ENCODE measurements around the gene CCDC107. TPM values are rescaled to one million over a fixed set of nuclear protein-coding genes. Genes with fewer than 3 reads are reported as not detected.

The CCDC107 gene
- total and polyA plus RNA-seq, 2 experiments from 2014 or later, result 6.9 to 18.4 TPM

DNA sequence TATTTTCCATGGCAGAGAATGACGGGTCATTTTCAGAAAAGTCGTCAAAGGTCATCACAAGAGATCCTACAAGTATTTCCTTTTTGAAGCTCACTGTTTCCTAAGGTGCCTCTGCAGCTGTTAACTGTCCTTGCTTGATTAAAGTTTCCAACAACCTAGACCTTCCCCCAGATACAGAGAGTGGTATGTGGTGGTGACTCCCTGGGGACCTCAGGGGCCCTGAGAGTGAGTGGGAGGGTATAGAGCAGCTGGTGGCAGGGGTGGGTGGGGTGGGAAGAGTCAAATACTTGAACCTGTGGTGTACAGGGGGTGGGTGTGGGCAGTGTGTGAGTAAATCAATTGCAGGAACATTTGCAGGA, 38.3 kb upstream of the CCDC107 start:
- Histone ChIP-seq H3K4me3 (no peak overlapping the region), H3K36me3 (ENCODE audit: insufficient read depth) (no peaks in the 10 kb centered on the region), H3K9me2 (ENCODE audit: insufficient read depth) (no peaks in the 10 kb centered on the region), H3K4me1 (ENCODE audit: insufficient read depth) (peaks cover 14% of the 10 kb centered on the region), H3K79me2 (replicated peaks; ENCODE audit: insufficient read depth) (no peaks in the 10 kb centered on the region), H3K4me2 (no peak overlapping the region), H3K27me3 (ENCODE audit: insufficient read depth) (peaks cover 33% of the 10 kb centered on the region), H3K27ac (ENCODE audit: low read depth) (no peak overlapping the region), H4K20me1 (replicated peaks; ENCODE audit: insufficient read depth) (no peaks in the 10 kb centered on the region), H3F3A (replicated peaks; ENCODE audit: low read depth) (peaks cover 17% of the 10 kb centered on the region), H2AFZ (no peak overlapping the region)
- DNase-seq (ENCODE audit: low spot score) (no peak), ATAC-seq (no peak)
- no peaks in the 10 kb centered on the region for H3K9me3 Mint-ChIP-seq
- TF ChIP-seq NANOG (IDR thresholded peaks at IDR 0.05; ENCODE audit: borderline replicate concordance), result no peak
- TF ChIP-seq ZNF114 (CRISPR knock-in tag; IDR thresholded peaks at IDR 0.05), result no peak
- no peak for TF ChIP-seq EZH2 (IDR thresholded peaks at IDR 0.05; ENCODE audit: low read depth, unreplicated experiment)
- no peak overlapping the region for H3K27ac Mint-ChIP-seq
- H3K4me1 Mint-ChIP-seq, result peaks cover 14% of the 10 kb centered on the region
- no peaks in the 10 kb centered on the region for H3K36me3 Mint-ChIP-seq (ENCODE audit: low read depth)
- H3K27me3 Mint-ChIP-seq (ENCODE audit: insufficient read depth, low read depth, poor library complexity), result peaks cover 37% of the 10 kb centered on the region
- no peak overlapping the region for H3K4me3 Mint-ChIP-seq

DNA sequence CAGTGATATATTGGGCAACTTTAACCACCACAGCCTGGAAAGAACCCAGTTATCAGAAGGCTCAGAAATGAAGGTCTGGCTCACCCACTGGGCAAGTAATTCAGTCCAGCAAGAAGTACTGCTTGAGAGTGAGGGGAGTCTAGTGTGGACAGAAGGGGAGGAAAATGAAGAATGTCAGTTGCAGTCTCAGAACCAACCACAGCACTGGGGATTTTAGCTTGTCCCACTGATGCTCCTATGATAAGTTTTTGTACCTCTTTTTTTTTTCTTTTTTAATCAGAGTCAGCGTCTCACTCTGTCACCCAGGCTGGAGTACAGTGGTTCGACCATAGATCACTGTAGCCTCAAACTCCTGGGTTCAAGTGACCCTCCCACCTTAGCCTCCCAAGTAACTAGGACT, 30.5 kb upstream of the CCDC107 start:
- no peaks in the 10 kb centered on the region for H3K36me3 ChIP-seq (ENCODE audit: insufficient read depth)
- H3K4me1 Mint-ChIP-seq, result no peaks in the 10 kb centered on the region
- peaks cover 8% of the 10 kb centered on the region for H3K27me3 Mint-ChIP-seq (ENCODE audit: insufficient read depth, low read depth, poor library complexity)
- H3K4me1 ChIP-seq (ENCODE audit: insufficient read depth), result no peaks in the 10 kb centered on the region
- H3K27ac Mint-ChIP-seq, result no peak overlapping the region
- no peak overlapping the region for H2AFZ ChIP-seq
- H3F3A ChIP-seq (replicated peaks; ENCODE audit: low read depth), result 0 out of 2 replicates have a peak, but pooled peaks cover 3% of the 10 kb centered on the region
- H3K4me3 ChIP-seq, result no peak overlapping the region
- DNase-seq (ENCODE audit: low spot score), result no peak
- H3K27me3 ChIP-seq (ENCODE audit: insufficient read depth), result no peaks in the 10 kb centered on the region
- TF ChIP-seq POLR2AphosphoS5 (IDR thresholded peaks at IDR 0.05; ENCODE audit: low read depth), result no peak
- TF ChIP-seq ZNF114 (CRISPR knock-in tag; IDR thresholded peaks at IDR 0.05), result no peak
- TF ChIP-seq, protein P1, sequence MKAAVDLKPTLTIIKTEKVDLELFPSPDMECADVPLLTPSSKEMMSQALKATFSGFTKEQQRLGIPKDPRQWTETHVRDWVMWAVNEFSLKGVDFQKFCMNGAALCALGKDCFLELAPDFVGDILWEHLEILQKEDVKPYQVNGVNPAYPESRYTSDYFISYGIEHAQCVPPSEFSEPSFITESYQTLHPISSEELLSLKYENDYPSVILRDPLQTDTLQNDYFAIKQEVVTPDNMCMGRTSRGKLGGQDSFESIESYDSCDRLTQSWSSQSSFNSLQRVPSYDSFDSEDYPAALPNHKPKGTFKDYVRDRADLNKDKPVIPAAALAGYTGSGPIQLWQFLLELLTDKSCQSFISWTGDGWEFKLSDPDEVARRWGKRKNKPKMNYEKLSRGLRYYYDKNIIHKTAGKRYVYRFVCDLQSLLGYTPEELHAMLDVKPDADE (IDR thresholded peaks at IDR 0.05), result no peak
- TF ChIP-seq, protein P2, sequence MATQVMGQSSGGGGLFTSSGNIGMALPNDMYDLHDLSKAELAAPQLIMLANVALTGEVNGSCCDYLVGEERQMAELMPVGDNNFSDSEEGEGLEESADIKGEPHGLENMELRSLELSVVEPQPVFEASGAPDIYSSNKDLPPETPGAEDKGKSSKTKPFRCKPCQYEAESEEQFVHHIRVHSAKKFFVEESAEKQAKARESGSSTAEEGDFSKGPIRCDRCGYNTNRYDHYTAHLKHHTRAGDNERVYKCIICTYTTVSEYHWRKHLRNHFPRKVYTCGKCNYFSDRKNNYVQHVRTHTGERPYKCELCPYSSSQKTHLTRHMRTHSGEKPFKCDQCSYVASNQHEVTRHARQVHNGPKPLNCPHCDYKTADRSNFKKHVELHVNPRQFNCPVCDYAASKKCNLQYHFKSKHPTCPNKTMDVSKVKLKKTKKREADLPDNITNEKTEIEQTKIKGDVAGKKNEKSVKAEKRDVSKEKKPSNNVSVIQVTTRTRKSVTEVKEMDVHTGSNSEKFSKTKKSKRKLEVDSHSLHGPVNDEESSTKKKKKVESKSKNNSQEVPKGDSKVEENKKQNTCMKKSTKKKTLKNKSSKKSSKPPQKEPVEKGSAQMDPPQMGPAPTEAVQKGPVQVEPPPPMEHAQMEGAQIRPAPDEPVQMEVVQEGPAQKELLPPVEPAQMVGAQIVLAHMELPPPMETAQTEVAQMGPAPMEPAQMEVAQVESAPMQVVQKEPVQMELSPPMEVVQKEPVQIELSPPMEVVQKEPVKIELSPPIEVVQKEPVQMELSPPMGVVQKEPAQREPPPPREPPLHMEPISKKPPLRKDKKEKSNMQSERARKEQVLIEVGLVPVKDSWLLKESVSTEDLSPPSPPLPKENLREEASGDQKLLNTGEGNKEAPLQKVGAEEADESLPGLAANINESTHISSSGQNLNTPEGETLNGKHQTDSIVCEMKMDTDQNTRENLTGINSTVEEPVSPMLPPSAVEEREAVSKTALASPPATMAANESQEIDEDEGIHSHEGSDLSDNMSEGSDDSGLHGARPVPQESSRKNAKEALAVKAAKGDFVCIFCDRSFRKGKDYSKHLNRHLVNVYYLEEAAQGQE (IDR thresholded peaks at IDR 0.05; ENCODE audit: unreplicated experiment), result no peak
- TF ChIP-seq EZH2phosphoT487 (IDR thresholded peaks at IDR 0.05; ENCODE audit: unreplicated experiment), result no peak
- TF ChIP-seq JUNB (IDR thresholded peaks at IDR 0.05; ENCODE audit: unreplicated experiment), result no peak
- TF ChIP-seq ZNF331 (CRISPR knock-in tag; IDR thresholded peaks at IDR 0.05; ENCODE audit: low read depth), result no peak
- TF ChIP-seq, protein P3, sequence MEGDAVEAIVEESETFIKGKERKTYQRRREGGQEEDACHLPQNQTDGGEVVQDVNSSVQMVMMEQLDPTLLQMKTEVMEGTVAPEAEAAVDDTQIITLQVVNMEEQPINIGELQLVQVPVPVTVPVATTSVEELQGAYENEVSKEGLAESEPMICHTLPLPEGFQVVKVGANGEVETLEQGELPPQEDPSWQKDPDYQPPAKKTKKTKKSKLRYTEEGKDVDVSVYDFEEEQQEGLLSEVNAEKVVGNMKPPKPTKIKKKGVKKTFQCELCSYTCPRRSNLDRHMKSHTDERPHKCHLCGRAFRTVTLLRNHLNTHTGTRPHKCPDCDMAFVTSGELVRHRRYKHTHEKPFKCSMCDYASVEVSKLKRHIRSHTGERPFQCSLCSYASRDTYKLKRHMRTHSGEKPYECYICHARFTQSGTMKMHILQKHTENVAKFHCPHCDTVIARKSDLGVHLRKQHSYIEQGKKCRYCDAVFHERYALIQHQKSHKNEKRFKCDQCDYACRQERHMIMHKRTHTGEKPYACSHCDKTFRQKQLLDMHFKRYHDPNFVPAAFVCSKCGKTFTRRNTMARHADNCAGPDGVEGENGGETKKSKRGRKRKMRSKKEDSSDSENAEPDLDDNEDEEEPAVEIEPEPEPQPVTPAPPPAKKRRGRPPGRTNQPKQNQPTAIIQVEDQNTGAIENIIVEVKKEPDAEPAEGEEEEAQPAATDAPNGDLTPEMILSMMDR (conservative IDR thresholded peaks at IDR 0.05; ENCODE audit: low read depth in 2 of 2), result no peak
- no peak for TF ChIP-seq NANOG (IDR thresholded peaks at IDR 0.05; ENCODE audit: borderline replicate concordance)
- TF ChIP-seq STAT1 (IDR thresholded peaks at IDR 0.05; ENCODE audit: unreplicated experiment), result no peak
- H3K79me2 ChIP-seq (replicated peaks; ENCODE audit: insufficient read depth), result no peaks in the 10 kb centered on the region
- no peaks in the 10 kb centered on the region for H3K36me3 Mint-ChIP-seq (ENCODE audit: low read depth)
- no peak for ATAC-seq
- no peaks in the 10 kb centered on the region for H3K9me3 Mint-ChIP-seq
- H3K27ac ChIP-seq (ENCODE audit: low read depth), result no peak overlapping the region
- H4K20me1 ChIP-seq (replicated peaks; ENCODE audit: insufficient read depth), result no peaks in the 10 kb centered on the region
- H3K9me2 ChIP-seq (ENCODE audit: insufficient read depth), result 0 out of 2 replicates have a peak, but pooled peaks cover 3% of the 10 kb centered on the region
- H3K4me2 ChIP-seq, result no peak overlapping the region
- H3K4me3 Mint-ChIP-seq, result no peak overlapping the region
